GM13977 (cell line): ENCODE data around the gene PASK.

ENCODE experiments used
- DNase-seq: peaks from one replicate; pipeline ENCODE4 v3.0.0; 2012; ENCODE audit warnings: low spot score
- in situ Hi-C: fragments of 300-500 bp; cut with MboI; formaldehyde crosslinking; loops from one replicate; pipeline ENCODE4 v1.12.0; 2022; ENCODE audit warnings: low sequenced_read_pairs, low pct_unique_long_range_greater_than_20kb, mixed read lengths, inconsistent platforms; ENCODE audit not compliant: unreplicated experiment
- TF ChIP-seq, protein P1 (sequence below): IDR thresholded peaks from 2 replicates; pipeline ENCODE4 v1.5.1; 2012; ENCODE audit warnings: mild to moderate bottlenecking, control low read depth; ENCODE audit not compliant: insufficient read depth; ENCODE audit errors: extremely low read depth, missing control alignments

The PASK gene

DNA sequence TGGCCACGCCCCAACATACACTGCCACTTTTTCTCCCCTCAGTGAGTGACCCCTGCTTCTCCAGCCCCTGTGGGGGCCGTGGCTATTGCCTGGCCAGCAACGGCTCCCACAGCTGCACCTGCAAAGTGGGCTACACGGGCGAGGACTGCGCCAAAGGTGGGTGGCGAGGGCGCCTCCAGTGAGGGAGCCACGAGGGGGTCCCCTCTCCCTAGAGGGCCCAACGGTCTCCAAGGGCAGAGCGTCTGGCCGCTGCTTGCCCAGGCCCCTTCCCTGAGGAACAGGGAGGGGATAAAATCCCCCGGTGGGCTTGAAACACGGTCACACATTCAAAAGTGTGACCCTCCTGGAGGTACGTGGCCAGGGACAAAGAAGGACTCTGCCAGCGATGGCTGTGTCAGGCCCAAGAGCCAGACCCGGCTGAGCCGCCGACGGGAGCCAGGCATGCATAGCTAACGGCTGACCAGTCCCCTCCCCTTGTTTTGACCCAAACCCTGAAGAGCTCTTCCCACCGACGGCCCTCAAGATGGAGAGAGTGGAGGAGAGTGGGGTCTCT, 84.4 kb downstream of the PASK start:
- TF ChIP-seq, protein P1, sequence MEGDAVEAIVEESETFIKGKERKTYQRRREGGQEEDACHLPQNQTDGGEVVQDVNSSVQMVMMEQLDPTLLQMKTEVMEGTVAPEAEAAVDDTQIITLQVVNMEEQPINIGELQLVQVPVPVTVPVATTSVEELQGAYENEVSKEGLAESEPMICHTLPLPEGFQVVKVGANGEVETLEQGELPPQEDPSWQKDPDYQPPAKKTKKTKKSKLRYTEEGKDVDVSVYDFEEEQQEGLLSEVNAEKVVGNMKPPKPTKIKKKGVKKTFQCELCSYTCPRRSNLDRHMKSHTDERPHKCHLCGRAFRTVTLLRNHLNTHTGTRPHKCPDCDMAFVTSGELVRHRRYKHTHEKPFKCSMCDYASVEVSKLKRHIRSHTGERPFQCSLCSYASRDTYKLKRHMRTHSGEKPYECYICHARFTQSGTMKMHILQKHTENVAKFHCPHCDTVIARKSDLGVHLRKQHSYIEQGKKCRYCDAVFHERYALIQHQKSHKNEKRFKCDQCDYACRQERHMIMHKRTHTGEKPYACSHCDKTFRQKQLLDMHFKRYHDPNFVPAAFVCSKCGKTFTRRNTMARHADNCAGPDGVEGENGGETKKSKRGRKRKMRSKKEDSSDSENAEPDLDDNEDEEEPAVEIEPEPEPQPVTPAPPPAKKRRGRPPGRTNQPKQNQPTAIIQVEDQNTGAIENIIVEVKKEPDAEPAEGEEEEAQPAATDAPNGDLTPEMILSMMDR, result no peak
- in situ Hi-C loops, result no loop called here
- DNase-seq, result no peak

DNA sequence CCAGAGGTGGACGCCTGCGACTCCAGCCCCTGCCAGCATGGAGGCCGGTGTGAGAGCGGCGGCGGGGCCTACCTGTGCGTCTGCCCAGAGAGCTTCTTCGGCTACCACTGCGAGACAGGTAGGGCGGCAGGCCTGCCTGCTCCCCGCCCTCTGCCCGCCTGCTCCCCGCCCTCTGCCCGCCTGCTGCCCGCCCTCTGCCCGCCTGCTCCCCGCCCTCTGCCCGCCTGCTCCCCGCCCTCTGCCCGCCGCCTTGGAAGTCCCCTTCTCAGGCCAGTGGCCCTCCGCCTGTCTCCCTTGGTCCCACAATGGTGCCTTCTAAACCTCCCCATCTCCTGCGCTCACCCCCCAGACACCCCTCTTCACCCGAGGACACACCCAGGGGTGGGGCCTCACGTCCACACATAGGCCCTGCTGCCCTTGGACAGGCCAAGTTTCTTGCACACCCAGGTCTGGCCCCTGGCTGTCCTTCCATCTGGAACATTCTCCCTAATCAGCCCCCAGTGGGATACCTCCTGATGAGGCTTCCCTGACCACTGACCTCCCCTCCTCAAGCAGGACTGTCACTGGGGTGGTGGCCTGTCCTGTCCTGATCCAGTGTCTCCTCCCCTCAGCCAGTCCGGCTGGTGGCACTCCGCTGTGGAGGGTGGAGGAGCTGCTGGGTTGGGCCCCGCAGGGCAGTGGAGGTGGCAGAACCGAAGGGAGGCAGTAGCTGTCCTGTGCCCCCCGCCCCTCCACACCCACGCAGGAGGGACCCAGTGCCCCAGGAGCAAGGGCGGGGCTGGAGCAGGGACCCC, 85.1 kb downstream of the PASK start:
- in situ Hi-C loops, result no loop called here
- peak; percentile 84 for DNase-seq
- TF ChIP-seq, protein P1, result no peak

DNA sequence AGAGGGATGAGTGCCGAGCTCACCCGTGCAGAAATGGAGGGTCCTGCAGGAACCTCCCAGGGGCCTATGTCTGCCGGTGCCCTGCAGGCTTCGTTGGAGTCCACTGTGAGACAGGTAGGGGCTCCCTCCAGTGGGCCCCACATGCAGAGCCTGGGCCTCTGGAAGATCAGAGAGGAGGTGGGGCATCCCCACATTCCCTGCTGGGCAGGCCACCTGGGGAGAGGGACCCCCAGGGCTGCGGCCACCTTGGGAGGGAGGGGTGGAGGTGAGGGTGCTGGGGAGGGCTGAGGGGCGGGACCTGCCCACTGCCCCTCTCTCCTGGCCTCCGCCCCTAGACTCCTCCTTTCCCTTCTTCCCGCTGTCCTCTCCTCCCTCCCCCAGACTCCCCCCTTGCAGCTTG, 85.7 kb downstream of the PASK start:
- DNase-seq, result no peak
- TF ChIP-seq, protein P1, result no peak
- in situ Hi-C loops, result no loop called here

DNA sequence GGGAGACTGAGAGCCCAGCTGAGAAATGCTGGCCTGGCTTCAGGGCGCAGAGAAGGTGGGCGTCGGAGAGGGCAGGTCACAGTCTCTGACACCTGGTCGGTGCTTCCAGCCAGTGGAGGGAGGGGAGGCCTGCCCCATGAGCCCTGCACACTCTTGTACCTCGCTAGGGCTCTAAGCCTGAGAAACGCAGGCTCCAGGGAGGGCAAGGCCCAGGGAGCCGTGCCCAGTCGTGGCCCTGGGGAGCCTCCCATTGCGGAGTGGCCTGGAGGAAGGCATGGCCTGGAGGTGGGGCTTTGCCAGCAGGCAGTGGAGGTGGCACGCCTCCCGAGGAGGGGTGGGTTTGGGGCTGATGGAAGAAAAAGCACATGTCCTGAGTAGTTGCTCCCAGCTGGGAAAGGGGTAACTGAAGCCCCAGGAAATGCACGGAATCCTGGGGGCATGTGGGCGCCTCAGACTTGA, 86.2 kb downstream of the PASK start:
- TF ChIP-seq, protein P1, result no peak
- in situ Hi-C loops, result no loop called here
- DNase-seq, result no peak

DNA sequence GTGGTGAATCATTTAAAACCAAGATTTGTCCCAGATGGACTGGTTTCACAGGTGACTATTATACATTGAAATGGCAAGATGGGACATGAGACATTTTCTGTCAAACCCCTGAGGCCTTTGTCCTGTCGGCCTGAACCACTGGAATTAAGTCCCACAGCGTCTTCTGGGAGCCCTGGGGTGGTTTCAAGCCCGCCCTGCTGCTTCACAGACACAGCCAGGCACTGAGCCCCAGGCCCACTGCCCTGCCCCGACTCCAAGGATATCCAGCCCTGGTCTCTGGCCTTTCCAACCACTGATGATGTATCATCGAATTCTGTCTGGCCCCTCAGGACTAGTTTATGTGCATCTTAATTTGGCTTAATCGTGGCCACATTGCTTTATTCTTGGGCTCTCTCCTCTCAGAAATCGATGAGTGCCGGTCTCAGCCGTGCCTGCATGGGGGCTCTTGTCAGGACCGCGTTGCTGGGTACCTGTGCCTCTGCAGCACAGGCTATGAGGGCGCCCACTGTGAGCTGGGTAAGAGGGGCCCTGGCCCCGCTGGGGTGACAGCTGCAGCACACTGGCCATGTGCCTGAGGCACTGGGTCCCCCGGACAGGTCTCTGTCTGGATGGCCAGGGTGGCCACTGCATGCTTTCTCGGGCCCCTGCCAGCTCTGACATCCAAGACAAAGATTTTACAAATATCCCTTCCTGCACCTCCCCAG, 86.7 kb downstream of the PASK start:
- no peak for DNase-seq
- in situ Hi-C loops, result no loop called here
- TF ChIP-seq, protein P1, result no peak

DNA sequence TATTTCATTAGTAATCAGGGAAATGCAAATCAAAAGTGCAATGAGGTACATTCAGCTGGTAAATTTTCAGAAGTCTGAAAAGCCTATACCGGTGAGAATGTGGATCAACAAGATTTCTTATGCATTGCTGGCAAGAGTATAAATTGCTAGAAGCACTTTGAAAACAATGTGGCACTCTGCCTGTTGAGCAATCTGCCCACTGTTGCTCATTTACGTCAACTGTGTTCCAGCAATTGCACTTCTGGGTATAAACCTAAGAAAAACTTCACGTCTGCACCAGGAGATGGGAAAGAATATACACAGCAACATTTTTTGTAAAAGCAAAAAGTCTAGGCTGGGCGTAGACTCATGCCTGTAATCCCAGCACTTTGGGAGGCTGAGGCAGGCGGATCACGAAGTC, 88.0 kb downstream of the PASK start:
- no peak for DNase-seq
- TF ChIP-seq, protein P1, result no peak
- in situ Hi-C loops, result no loop called here
